Stimulated activated CD8-positive, alpha-beta memory T cell treated with anti-CD3 and anti-CD28 coated beads, Interleukin-7, amount 100 ng/mL, for 48 hours (primary cell): ENCODE measurements around the gene FGF8.

Experiments
- DNase-seq, 2 donors: peaks; one replicate each; pipeline ENCODE4 v3.0.0-alpha.2; 2020; ENCODE audit warnings: low read depth in 1 of 2; ENCODE audit errors: extremely low read depth in 1 of 2

The FGF8 gene

DNA sequence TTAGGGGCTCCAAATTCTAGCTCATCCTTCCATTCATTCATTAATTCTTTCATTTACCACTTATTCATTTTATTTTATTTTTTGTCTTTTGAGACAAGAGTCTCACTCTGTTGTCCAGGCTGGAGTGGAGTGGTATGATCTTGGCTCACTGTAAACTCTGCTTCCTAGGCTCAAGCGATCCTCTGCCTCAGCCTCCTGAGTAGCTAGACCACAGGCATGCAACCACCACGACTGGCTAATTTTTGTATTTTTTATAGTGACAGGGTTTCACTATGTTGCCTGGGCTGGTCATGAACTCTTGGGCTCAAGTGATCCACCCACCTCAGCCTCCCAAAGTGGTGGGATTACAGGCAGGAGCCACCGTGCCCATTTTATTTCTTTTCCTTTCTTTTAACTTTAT is 31.6 kb downstream of the FGF8 start:
- DNase-seq, result no peak

DNA sequence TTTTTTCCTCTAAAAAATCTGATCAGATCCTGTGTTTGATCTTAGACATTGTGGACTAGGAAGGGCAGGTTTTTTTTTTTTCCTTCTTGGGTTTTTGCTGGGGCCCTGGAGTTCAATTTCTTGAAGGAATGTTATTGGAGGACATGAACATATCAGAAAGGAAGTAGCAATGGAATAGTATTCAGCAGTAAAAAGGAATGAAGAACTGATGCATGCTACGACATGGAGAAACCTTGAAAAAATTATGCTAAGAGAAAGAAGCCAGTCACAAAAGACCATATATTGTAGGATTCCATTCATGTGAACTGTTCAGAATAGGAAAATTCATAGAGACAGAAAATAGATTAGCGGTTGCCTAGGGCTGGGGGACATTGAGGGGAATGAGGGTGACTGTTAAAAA is 34.0 kb downstream of the FGF8 start:
- no peak for DNase-seq

GRCh38 chr10:101736666-101737065 is 39.2 kb downstream of the FGF8 start:
- DNase-seq, result no peak

DNA sequence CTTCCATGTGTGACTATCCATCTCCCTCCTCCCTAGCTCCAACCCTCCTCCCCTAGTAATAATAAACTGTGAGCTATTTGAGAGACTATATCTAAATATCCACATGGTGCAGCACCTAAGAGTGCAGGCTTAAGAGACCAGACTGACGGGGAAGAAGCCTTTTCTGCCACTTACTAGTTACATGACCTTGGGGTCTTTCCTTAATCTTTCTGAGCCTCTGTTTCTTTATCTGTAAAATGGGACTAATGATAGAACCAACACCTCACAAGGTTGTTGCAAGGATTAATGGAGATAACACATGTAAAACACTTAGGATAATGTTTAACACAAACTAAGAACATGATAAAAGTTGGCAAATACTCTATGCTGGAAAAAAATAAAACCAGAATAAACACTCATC is 43.8 kb downstream of the FGF8 start:
- no peak for DNase-seq

GRCh38 chr10:101726115-101726387 is 49.9 kb downstream of the FGF8 start:
- no peak for DNase-seq

DNA sequence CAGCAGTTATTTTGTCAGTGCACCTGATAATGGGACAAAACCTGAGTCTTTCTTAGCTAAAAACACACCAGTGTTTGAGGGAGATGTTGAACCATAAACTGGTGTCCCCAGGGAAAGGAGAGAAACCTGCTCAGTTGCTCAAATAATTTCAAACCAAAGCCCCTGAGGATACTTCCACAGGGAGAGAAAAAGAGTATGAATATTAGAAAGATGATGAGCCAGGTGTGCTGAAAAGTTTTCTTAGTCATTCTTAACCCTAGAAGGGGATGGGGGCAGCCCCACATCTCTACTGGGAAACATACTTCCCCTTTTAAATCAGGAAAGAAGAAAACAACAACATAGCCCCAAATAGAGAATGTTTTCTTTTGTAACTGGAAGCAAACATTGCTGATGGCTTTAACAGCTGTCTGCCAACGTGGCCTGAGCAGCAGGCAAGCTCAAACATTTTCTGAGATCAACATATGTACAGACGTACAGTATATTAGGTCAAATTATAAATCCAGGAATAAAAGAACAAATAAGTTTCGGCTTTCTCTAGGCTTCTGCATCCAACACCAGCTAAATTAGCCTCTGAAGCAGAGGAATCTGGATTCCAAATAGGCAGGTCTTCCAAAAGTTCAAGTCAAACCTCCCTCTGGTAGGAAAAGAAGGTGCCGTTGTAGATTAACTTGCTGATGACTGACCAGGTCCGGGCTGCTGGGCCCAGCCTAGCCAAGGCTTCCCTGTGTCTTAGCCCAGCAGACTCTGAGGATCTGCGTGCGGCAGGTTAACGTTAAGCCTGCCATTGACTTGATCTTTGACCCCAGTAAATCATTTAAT is 50.4 kb downstream of the FGF8 start:
- DNase-seq, result no peak

DNA sequence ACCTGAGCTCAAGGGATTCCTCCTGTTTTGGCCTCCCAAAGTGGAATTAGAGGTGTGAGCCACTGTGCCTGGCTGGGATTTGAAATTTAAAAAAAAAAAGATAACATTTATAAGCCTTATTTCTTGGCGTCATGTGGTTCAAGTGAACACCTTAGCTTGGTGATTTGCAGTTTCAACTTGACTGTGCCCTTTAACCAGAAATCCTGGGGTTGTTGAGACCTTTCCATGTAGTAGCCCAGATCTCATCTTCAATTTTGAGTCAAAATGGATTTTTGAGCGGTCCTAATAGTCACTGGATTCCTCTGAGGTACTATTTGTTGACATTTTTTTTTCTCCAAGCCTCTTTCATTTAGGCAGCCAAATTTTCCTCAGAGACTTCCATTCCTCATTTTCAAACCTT is 51.5 kb downstream of the FGF8 start:
- DNase-seq, result no peak

DNA sequence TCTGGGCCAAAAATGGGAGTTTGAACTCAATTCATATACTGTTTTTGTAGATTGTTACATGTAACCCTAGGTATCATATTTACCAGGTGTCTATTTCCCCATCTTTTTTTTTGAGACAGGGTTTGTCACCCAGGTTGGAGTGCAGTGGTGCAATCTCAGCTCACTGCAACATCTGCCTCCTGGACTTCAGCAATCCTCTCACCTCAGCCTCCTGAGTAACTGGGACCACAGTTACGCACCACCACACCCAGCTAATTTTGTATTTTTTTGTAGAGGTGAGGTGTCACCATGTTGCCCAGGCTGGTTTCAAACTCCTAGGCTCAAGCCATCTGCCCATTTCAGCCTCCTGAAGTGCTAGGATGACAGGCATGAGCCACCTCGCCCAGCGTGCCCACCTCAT is 52.7 kb downstream of the FGF8 start:
- DNase-seq, result no peak

DNA sequence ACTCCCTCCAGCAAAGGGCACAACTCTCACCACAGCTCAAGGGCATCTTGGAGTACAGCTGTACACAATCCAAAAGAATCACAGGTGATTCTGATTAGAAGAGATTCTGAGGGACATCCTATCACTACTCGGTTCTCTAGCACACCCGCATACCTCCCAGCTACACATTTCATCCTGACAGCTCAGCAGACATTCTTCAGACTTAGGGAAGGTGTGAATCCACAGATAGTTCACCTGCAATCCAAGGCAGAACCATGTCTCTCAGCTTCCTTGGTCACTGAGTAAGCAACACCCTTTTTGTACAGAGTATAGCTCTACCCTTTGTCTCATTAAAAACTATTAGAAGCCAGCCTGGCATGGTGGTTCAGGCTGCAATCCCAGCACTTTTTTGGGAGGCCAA is 54.1 kb downstream of the FGF8 start:
- DNase-seq, result no peak

DNA sequence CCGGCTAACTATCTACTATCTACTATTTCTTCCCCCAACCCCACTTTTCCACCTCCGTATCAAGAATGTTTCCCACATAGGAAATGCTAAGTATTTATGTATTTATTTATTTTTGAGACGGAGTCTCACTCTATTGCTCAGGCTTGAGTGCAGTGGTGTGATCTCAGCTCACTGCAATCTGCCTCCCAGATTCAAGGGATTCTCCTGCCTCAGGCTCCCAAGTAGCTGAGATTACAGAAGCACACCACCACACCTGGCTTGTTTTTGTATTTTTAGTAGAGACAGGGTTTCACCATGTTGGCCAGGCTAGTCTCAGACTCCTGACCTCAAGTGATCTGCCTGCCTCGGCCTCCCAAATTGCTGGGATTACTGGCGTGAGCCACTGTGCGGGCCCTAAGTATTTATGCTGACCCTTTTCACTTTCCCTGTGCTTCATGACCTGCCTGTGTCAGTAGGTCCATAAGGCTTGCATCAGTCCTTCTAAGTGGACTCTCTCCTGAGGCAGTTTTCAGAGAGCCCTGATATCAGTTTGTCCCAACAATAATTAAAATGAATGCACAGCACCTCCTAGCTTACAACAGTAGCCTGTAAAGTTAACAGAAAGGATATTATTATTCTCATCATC is 55.2 kb downstream of the FGF8 start:
- no peak for DNase-seq
